Posterior cingulate gyrus (tissue), 11 donors: ENCODE measurements around the gene GRIP1.

ENCODE experiments used
- DNase-seq, 10 donors: peaks; one replicate each; pipeline versions ENCODE4 v3.0.0 to v3.0.0-alpha.2; 2020 to 2021; ENCODE audit warnings: mixed read lengths in 3 of 10
- intact Hi-C: fragments of 100-400 bp; cut with DNase I; formaldehyde crosslinking; loops from one replicate; pipeline ENCODE4 v1.15.1; 2023

Gene GRIP1

GRCh38 chr12:66661357-66661756, 17.5 kb downstream of the GRIP1 start:
- intact Hi-C loops, result no loop called here
- DNase-seq, result no peak

GRCh38 chr12:66653796-66654195, 25.1 kb downstream of the GRIP1 start:
- peak in 1 of 10 donors; percentile 75 for DNase-seq
- intact Hi-C loops, result no loop called here

- intact Hi-C loops, result no loop called here
- DNase-seq, result no peak
These were observed 30.7 kb downstream of the GRIP1 start for GRCh38 chr12:66648033-66648735.

- intact Hi-C loops, result no loop called here
- no peak for DNase-seq
These were observed 31.7 kb downstream of the GRIP1 start for GRCh38 chr12:66647034-66647691.

GRCh38 chr12:66644151-66644550, 34.7 kb downstream of the GRIP1 start:
- intact Hi-C loops, result no loop called here
- no peak for DNase-seq

- intact Hi-C loops, result no loop called here
- DNase-seq, result no peak
These were observed 38.0 kb downstream of the GRIP1 start for GRCh38 chr12:66640691-66641460.

GRCh38 chr12:66638666-66639065, 40.2 kb downstream of the GRIP1 start:
- no peak for DNase-seq
- intact Hi-C loops, result no loop called here

GRCh38 chr12:66637699-66638301, 41.1 kb downstream of the GRIP1 start:
- intact Hi-C loops, result no loop called here
- no peak for DNase-seq

- intact Hi-C loops, result no loop called here
These were observed 42.1 kb downstream of the GRIP1 start for GRCh38 chr12:66636771-66637170.

GRCh38 chr12:66633676-66634075, 45.2 kb downstream of the GRIP1 start:
- DNase-seq, result no peak
- intact Hi-C loops, result no loop called here

More at GRCh38 chr12:66636771-66637170, 42.1 kb downstream of the GRIP1 start:
- DNase-seq, result peak; percentile 43 to 95 (median 68)

- no peak for DNase-seq
- intact Hi-C loops, result no loop called here
These were observed 49.6 kb downstream of the GRIP1 start for GRCh38 chr12:66629138-66629870.

GRCh38 chr12:66627988-66628317, 50.9 kb downstream of the GRIP1 start:
- intact Hi-C loops, result no loop called here
- DNase-seq, result no peak

- DNase-seq, result no peak
- intact Hi-C loops, result no loop called here
These were observed 51.4 kb downstream of the GRIP1 start for GRCh38 chr12:66627270-66627987.

GRCh38 chr12:66624806-66625205, 54.1 kb downstream of the GRIP1 start:
- intact Hi-C loops, result no loop called here
- DNase-seq, result no peak

- no peak for DNase-seq
- intact Hi-C loops, result no loop called here
These were observed 55.4 kb downstream of the GRIP1 start for GRCh38 chr12:66623455-66623854.

- DNase-seq, result no peak
- intact Hi-C loops, result no loop called here
These were observed 58.2 kb downstream of the GRIP1 start for GRCh38 chr12:66620688-66621087.

- intact Hi-C loops, result no loop called here
- no peak for DNase-seq
These were observed 58.9 kb downstream of the GRIP1 start for GRCh38 chr12:66620026-66620425.

- DNase-seq, result no peak
- intact Hi-C loops, result no loop called here
These were observed 60.9 kb downstream of the GRIP1 start for GRCh38 chr12:66617991-66618390.

- intact Hi-C loops, result no loop called here
These were observed 66.6 kb downstream of the GRIP1 start for GRCh38 chr12:66612090-66612775.

More at GRCh38 chr12:66612090-66612775, 66.6 kb downstream of the GRIP1 start:
- no peak for DNase-seq
